Panc1 (cell line): ENCODE measurements around the gene THOC7.

Source experiments
- CTCF ChIP-seq: fragments of 450-650 bp; IDR thresholded peaks from 2 replicates; pipeline ENCODE4 v1.5.1; 2017; ENCODE audit warnings: mild to moderate bottlenecking
- POLR2AphosphoS5 ChIP-seq: IDR thresholded peaks from 2 replicates; pipeline ENCODE4 v1.6.1; 2012; ENCODE audit warnings: mild to moderate bottlenecking, low read depth, low read length, moderate library complexity
- REST ChIP-seq, 2 experiments: IDR thresholded peaks; 2 replicates each; pipeline ENCODE4 v1.6.1; 2011 to 2012; ENCODE audit warnings: low read depth in 2 of 2, control low read depth in 1 of 2, low read length in 1 of 2, mild to moderate bottlenecking in 1 of 2, moderate library complexity in 1 of 2; ENCODE audit not compliant: insufficient read depth in 1 of 2
- SIN3A ChIP-seq: IDR thresholded peaks from 2 replicates; pipeline ENCODE4 v1.6.1; 2012; ENCODE audit warnings: low read depth, mild to moderate bottlenecking, low read length, moderate library complexity, borderline replicate concordance; ENCODE audit not compliant: insufficient read depth
- TCF7L2 ChIP-seq: IDR thresholded peaks from 2 replicates; pipeline ENCODE4 v1.6.1; 2011; ENCODE audit warnings: mild to moderate bottlenecking, low read depth, low read length, inconsistent platforms

DNA sequence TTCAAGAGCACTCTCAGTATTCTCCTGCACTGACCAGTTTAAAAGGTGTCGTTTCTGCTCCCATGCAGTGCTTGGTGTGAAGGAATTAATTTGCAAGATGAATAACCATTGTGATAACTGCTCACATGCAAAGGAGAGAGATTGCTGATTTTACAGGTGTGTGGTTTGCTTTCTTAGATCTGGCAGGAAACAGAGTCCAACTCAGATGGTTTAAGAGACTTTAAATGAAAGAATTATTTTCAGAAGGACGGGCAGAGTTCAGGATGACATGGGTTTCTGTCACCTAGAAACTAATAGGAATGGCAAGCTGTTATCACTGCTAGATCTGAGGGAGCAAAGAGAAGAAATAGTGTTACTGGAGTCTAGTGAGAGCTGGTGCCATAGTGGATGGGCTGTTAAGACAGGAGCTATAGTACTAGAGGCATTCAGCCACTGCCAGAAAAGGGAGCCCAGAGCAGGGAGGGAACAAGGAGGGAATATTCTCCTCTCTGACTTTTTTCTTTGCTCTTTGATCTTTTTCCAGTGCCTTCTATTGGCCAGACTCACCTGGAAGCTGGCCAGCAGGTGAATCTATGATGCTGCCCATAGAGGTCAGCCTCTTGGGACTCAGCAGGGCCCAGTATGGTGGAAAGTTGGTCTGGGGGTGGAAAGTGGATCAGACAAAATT, 14.9 kb upstream of the THOC7 start:
- TF ChIP-seq REST (IDR thresholded peaks at IDR 0.05; ENCODE audit: insufficient read depth in 1 of 2, low read depth in 2 of 2, low read length in 1 of 2) = no peak
- no peak for TF ChIP-seq TCF7L2
- TF ChIP-seq CTCF = no peak
- TF ChIP-seq POLR2AphosphoS5 = no peak
- no peak for TF ChIP-seq SIN3A
